Gastrocnemius medialis (tissue), 4 donors: ENCODE data around the gene GTSE1. TPM values are rescaled to one million over a fixed set of nuclear protein-coding genes. Genes with fewer than 3 reads are reported as not detected.
"Not testable (repeated sequence)": the region's sequence is repeated elsewhere in the genome, so short reads cannot be mapped to it uniquely, and the experiment has no call there.

ENCODE experiments used
- ATAC-seq, 2 donors: fragments of 150-250 bp; one replicate each; pipeline ENCODE4 v1.9.1; 2016
- DNase-seq, 2 donors: peaks; one replicate each; pipeline ENCODE4 v3.0.0-alpha.2; 2019
- H3K27ac ChIP-seq, 4 donors: fragments of 200-600 bp; sonication (generic); 1 replicate in 1 of 4; 2 replicates in 3 of 4; pipeline ENCODE4 v1.5.1; 2016 to 2018; ENCODE audit warnings: mild to moderate bottlenecking in 2 of 4, moderate library complexity in 1 of 4
- H3K27me3 ChIP-seq, 3 donors: fragments of 200-600 bp; sonication (generic) in 2 of 3; 1 replicate in 1 of 3; 2 replicates in 2 of 3; pipeline versions ENCODE4 v1.5.1 to v1.6.0; 2016 to 2019; ENCODE audit warnings: mild to moderate bottlenecking in 1 of 3, moderate library complexity in 1 of 3
- H3K36me3 ChIP-seq, 2 donors: fragments of 200-600 bp; sonication (generic) in 1 of 2; one replicate each; pipeline ENCODE4 v1.5.1; 2017 to 2018
- H3K4me1 ChIP-seq, 2 donors: fragments of 200-600 bp; sonication (generic) in 1 of 2; one replicate each; pipeline ENCODE4 v1.5.1; 2016 to 2017; ENCODE audit warnings: mild to moderate bottlenecking in 2 of 2
- H3K4me3 ChIP-seq, 4 donors: fragments of 200-600 bp; sonication (generic) in 3 of 4; 1 replicate in 1 of 4; 2 replicates in 3 of 4; pipeline ENCODE4 v1.5.1; 2016 to 2019; ENCODE audit warnings: mild to moderate bottlenecking in 2 of 4
- H3K9me3 ChIP-seq, 3 donors: fragments of 200-600 bp; sonication (generic) in 2 of 3; 1 replicate in 1 of 3; 2 replicates in 2 of 3; pipeline ENCODE4 v1.5.1; 2016 to 2019
- POLR2A ChIP-seq, 2 donors: fragments of 450-650 bp; IDR thresholded peaks; one replicate each; pipeline ENCODE4 v1.6.1; 2017; ENCODE audit warnings: antibody characterized with exemption in 2 of 2, mild to moderate bottlenecking in 2 of 2, moderate library complexity in 2 of 2
- in situ Hi-C, 4 donors: fragments of 200-750 bp; cut with MboI; loops; one replicate each; pipeline versions ENCODE4 v1.15.0 to v1.8.0; 2017; ENCODE audit warnings: low sequenced_read_pairs in 4 of 4
- intact Hi-C: fragments of 100-400 bp; cut with DNase I; formaldehyde crosslinking; loops from one replicate; pipeline ENCODE4 v1.15.1; 2023; ENCODE audit warnings: low total_unique reads
- total RNA-seq, 4 donors: library from RNA; depleted of rRNA; stranded (reverse); fragments of >200 nt; gene quantifications; one replicate each; pipeline versions ENCODE4 v1.1.0 to v1.2.3, GENCODE V29; 2016
- TF ChIP-seq, protein P1 (sequence below), 5 experiments: fragments of 450-650 bp in 3 of 5; fragments of 200-600 bp in 2 of 5; sonication (generic) in 2 of 5; IDR thresholded peaks in 4 of 5; conservative IDR thresholded peaks in 1 of 5; 1 replicate in 4 of 5; 2 replicates in 1 of 5; pipeline ENCODE4 v1.5.1; 2016 to 2019; ENCODE audit warnings: antibody characterized with exemption in 5 of 5, mild to moderate bottlenecking in 3 of 5, moderate library complexity in 3 of 5

GTSE1 gene
- total RNA-seq, 4 donors from 2014 or later: 0.13 to 0.49 TPM; not detected in 2

DNA sequence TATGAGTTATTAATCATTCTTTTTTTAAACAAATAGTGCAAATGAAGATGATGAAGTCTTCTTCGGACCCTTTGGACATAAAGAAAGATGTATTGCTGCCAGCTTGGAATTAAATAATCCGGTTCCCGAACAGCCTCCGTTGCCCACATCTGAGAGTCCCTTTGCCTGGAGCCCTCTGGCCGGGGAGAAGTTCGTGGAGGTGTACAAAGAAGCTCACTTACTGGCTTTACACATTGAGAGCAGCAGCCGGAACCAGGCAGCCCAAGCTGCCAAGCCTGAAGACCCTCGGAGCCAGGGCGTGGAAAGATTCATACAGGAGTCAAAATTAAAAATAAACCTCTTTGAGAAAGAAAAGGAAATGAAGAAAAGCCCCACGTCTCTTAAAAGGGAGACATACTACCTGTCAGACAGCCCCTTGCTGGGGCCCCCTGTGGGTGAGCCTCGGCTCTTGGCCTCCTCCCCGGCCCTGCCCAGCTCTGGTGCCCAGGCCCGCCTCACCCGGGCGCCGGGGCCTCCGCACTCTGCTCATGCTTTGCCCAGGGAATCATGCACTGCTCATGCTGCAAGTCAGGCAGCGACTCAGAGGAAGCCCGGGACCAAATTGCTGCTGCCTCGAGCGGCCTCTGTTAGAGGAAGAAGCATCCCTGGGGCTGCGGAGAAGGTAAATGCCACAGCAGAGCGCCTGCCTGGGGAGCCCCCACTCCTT is 11.8 kb downstream of the GTSE1 start:
- H3K36me3 ChIP-seq: no peaks in the 10 kb centered on the region
- H3K27ac ChIP-seq: no peak overlapping the region
- no peaks in the 10 kb centered on the region for H3K9me3 ChIP-seq
- in situ Hi-C loops (loop anchor here in 1 of 4 donors (10.0 kb wide), 1 partner anchor 324 kb away; no protein-coding TSS in a partner anchor), intact Hi-C loops (no loop called here)
- TF ChIP-seq POLR2A (IDR thresholded peaks at IDR 0.05): no peak
- TF ChIP-seq, protein P1, sequence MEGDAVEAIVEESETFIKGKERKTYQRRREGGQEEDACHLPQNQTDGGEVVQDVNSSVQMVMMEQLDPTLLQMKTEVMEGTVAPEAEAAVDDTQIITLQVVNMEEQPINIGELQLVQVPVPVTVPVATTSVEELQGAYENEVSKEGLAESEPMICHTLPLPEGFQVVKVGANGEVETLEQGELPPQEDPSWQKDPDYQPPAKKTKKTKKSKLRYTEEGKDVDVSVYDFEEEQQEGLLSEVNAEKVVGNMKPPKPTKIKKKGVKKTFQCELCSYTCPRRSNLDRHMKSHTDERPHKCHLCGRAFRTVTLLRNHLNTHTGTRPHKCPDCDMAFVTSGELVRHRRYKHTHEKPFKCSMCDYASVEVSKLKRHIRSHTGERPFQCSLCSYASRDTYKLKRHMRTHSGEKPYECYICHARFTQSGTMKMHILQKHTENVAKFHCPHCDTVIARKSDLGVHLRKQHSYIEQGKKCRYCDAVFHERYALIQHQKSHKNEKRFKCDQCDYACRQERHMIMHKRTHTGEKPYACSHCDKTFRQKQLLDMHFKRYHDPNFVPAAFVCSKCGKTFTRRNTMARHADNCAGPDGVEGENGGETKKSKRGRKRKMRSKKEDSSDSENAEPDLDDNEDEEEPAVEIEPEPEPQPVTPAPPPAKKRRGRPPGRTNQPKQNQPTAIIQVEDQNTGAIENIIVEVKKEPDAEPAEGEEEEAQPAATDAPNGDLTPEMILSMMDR (IDR thresholded peaks at IDR 0.05 in 4 of 5, conservative IDR thresholded peaks at IDR 0.05 in 1 of 5): no peak
- ATAC-seq (no peak), DNase-seq (no peak)
- H3K4me3 ChIP-seq: no peak overlapping the region
- H3K4me1 ChIP-seq: no peaks in the 10 kb centered on the region
- no peaks in the 10 kb centered on the region for H3K27me3 ChIP-seq

DNA sequence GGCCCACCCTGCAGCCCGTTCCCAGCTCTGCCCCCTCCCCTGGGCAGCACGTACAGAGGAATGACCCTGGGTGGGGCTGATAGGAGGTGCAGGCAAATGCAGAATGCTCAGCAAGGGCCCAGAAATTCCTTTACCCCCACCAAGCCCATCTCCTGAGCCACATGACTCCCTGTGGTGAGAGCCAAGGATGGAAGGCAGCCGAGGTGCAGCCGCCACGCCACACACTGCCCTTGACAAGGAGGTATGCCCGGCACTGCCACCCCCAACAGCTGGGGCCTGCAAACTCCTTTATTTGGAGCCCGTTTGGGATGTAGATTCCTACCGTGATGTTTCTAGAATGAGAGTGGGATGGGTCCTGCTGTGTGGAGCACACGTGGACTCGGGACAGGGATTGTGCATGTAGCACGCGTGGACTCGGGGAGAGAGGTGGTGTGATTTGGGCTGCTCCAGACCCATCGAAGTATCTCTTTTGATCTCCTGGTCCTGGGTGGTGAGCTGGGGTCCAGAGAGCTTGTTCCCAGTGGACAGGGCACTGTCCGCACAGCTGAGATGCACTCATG is 12.9 kb downstream of the GTSE1 start:
- in situ Hi-C loops: loop anchor here (5.0 to 10.0 kb wide), 6 partner anchors 185 to 325 kb away; no protein-coding TSS in a partner anchor
- intact Hi-C loops: no loop called here
- H3K36me3 ChIP-seq: no peaks in the 10 kb centered on the region
- H3K27ac ChIP-seq: no peak overlapping the region
- peaks cover 0 to 5% of the 10 kb centered on the region in 2 donors for H3K4me1 ChIP-seq
- H3K27me3 ChIP-seq: no peaks in the 10 kb centered on the region
- H3K9me3 ChIP-seq: no peaks in the 10 kb centered on the region
- ATAC-seq: no peak
- no peak overlapping the region for H3K4me3 ChIP-seq
- DNase-seq: no peak
- TF ChIP-seq, protein P1 (IDR thresholded peaks at IDR 0.05 in 4 of 5, conservative IDR thresholded peaks at IDR 0.05 in 1 of 5): no peak
- no peak for TF ChIP-seq POLR2A (IDR thresholded peaks at IDR 0.05)

DNA sequence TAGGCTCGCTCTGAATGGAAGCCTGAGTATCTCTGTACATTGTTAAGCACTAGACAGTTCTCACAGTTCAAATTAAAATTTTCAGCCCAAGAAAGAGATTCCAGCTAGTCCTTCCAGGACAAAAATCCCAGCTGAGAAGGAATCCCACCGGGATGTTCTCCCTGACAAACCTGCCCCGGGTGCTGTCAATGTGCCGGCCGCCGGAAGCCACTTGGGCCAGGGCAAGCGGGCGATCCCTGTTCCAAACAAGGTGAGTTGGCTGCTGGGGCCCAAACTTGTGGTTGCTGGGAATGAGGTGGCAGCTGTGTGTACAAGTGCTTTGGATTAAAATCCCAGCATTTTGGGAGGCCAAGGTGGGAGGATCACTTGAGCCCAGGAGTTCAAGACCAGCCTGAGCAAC is 15.4 kb downstream of the GTSE1 start:
- peaks cover 0 to 5% of the 10 kb centered on the region in 2 donors for H3K4me1 ChIP-seq
- DNase-seq: no peak
- no peak for ATAC-seq
- intact Hi-C loops: no loop called here
- TF ChIP-seq, protein P1 (IDR thresholded peaks at IDR 0.05 in 4 of 5, conservative IDR thresholded peaks at IDR 0.05 in 1 of 5): no peak
- no peak for TF ChIP-seq POLR2A (IDR thresholded peaks at IDR 0.05)
- H3K27ac ChIP-seq: no peak overlapping the region
- no peak overlapping the region for H3K4me3 ChIP-seq
- H3K36me3 ChIP-seq: no peaks in the 10 kb centered on the region
- in situ Hi-C loops: loop anchor here (5.0 to 10.0 kb wide), 5 partner anchors 187 to 320 kb away; no protein-coding TSS in a partner anchor
- no peaks in the 10 kb centered on the region for H3K27me3 ChIP-seq
- H3K9me3 ChIP-seq: no peaks in the 10 kb centered on the region

DNA sequence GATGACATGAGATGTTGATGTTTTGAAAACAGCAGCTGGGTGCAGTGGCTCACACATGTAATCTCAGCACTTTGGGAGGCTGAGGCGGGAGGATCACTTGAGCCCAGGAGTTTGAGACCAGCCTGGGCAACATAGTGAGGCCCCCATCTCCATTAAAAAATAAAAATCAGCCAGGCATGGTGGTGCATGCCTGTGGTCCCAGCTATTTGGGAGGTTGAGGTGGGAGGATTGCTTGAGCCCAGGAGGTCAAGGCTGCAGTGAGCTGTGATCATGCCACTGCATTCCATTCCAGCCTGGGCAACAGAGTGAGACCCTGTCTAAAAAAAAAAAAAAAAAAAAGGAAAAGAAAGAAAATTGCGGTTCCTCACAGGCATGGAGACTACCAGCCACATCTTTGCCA is 16.2 kb downstream of the GTSE1 start:
- H3K4me1 ChIP-seq, H3K36me3 ChIP-seq, ATAC-seq, intact Hi-C loops, H3K27me3 ChIP-seq, H3K27ac ChIP-seq, DNase-seq, H3K4me3 ChIP-seq, H3K9me3 ChIP-seq: not testable (repeated sequence)
- in situ Hi-C loops: loop anchor here (5.0 to 10.0 kb wide), 5 partner anchors 188 to 321 kb away; no protein-coding TSS in a partner anchor

DNA sequence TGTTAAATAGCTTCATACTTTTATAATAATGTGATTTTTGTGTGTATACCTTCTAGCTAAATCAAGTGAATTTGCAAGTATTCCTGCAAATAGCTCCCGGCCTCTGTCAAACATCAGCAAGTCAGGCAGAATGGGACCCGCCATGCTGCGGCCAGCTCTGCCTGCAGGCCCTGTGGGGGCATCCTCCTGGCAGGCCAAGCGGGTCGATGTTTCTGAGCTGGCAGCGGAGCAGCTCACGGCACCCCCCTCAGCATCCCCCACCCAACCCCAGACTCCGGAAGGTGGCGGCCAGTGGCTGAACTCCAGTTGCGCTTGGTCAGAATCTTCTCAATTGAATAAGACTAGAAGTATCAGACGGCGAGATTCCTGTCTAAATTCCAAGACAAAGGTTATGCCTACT is 19.3 kb downstream of the GTSE1 start:
- TF ChIP-seq, protein P1 (IDR thresholded peaks at IDR 0.05 in 4 of 5, conservative IDR thresholded peaks at IDR 0.05 in 1 of 5): no peak
- no peak for TF ChIP-seq POLR2A (IDR thresholded peaks at IDR 0.05)
- Histone ChIP-seq H3K36me3 (no peaks in the 10 kb centered on the region), H3K27ac (no peak overlapping the region), H3K27me3 (no peaks in the 10 kb centered on the region), H3K4me1 (peaks cover 0 to 5% of the 10 kb centered on the region in 2 donors), H3K4me3 (no peak overlapping the region), H3K9me3 (no peaks in the 10 kb centered on the region)
- ATAC-seq (no peak), DNase-seq (no peak)
- intact Hi-C loops: loop anchor here (2.0 kb wide), 1 partner anchor 321 kb away; no protein-coding TSS in a partner anchor
- in situ Hi-C loops: loop anchor here in 2 of 4 donors (10.0 kb wide), 3 partner anchors 191 to 321 kb away; no protein-coding TSS in a partner anchor
